GM12878 (cell line): ENCODE measurements around the gene METAP1D. TPM values are rescaled to one million over a fixed set of nuclear protein-coding genes. Genes with fewer than 3 reads are reported as not detected.

Experiments used
- ATAC-seq: fragments of 200-7000 bp; cut with Tn5 transposase; 3 replicates; pipeline ENCODE4 v1.9.1; 2020; ENCODE audit warnings: mild to moderate bottlenecking, moderate library complexity
- Bru-seq: library from RNA; stranded (reverse); fragments of 400-500 nt; gene quantifications from one replicate; lab custom pipeline; 2021; lab: Mats Ljungman, UMichigan
- BruChase-seq, 2 experiments: library from RNA; stranded (reverse); fragments of 400-500 nt; gene quantifications; one replicate each; lab custom pipeline; 2021; lab: Mats Ljungman, UMichigan
- BruUV-seq: library from RNA; stranded (reverse); fragments of 400-500 nt; replicated peaks from 2 replicates; lab custom pipeline; 2021; lab: Mats Ljungman, UMichigan
- CTCF ChIA-PET: fragments of 300-600 bp; sonication (Branson Sonifier 250); formaldehyde crosslinking; extraction: SDS; loops from one replicate; lab custom pipeline; 2021; ENCODE audit warnings: inconsistent platforms; lab: Yijun Ruan, JAX
- POLR2A ChIA-PET: fragments of 350-600 bp; formaldehyde crosslinking; extraction: SDS; loops from one replicate; lab custom pipeline; 2021; ENCODE audit warnings: inconsistent platforms; lab: Charles Lee
- RAD21 ChIA-PET: fragments of 300-600 bp; sonication (Branson Sonifier 250); formaldehyde crosslinking; loops from one replicate; lab custom pipeline; 2023; ENCODE audit warnings: antibody characterized with exemption; ENCODE audit not compliant: unreplicated experiment; lab: Charles Lee
- SMC1A ChIA-PET: fragments of 300-600 bp; sonication (Branson Sonifier 250); formaldehyde crosslinking; loops from one replicate; lab custom pipeline; 2023; ENCODE audit not compliant: unreplicated experiment, uncharacterized antibody; lab: Charles Lee
- DNase-seq: peaks from one replicate; pipeline ENCODE4 v3.0.0-alpha.2; 2011; ENCODE audit warnings: low read depth, low spot score
- FAIRE-seq: peaks from 3 replicates; lab custom pipeline; 2011; peaks lifted over from hg19 to GRCh38; lab: Jason Lieb, UNC
- H2AFZ ChIP-seq: 2 replicates; pipeline ENCODE4 v1.6.0; 2011; ENCODE audit warnings: low read depth, low read length, control low read depth; ENCODE audit not compliant: control insufficient read depth
- H3K27ac ChIP-seq: 2 replicates; pipeline ENCODE4 v1.5.1; 2011; ENCODE audit warnings: control low read depth; ENCODE audit not compliant: control insufficient read depth, insufficient read depth
- H3K27me3 ChIP-seq, 2 experiments: replicated peaks in 1 of 2; 2 replicates each; pipeline versions ENCODE4 v1.6.0 to v1.6.1; 2011; ENCODE audit warnings: low read length in 1 of 2; ENCODE audit not compliant: control insufficient read depth in 2 of 2, insufficient read depth in 2 of 2
- H3K36me3 ChIP-seq, 2 experiments: 2 replicates each; pipeline ENCODE4 v1.5.1; 2011; ENCODE audit warnings: low read length in 1 of 2; ENCODE audit not compliant: control insufficient read depth in 2 of 2, insufficient read depth in 2 of 2
- H3K4me1 ChIP-seq: 2 replicates; pipeline ENCODE4 v1.6.1; 2011; ENCODE audit warnings: mild to moderate bottlenecking, low read length, moderate library complexity, mixed read lengths; ENCODE audit not compliant: control insufficient read depth, insufficient read depth
- H3K4me2 ChIP-seq: 2 replicates; pipeline ENCODE4 v1.6.0; 2011; ENCODE audit warnings: control low read depth; ENCODE audit not compliant: control insufficient read depth, insufficient read depth
- H3K4me3 ChIP-seq: fragments of 200-600 bp; sonication (generic); 2 replicates; pipeline ENCODE4 v1.5.1; 2016
- H3K79me2 ChIP-seq: 2 replicates; pipeline ENCODE4 v1.6.0; 2011; ENCODE audit warnings: low read length; ENCODE audit not compliant: control insufficient read depth, insufficient read depth
- H3K9ac ChIP-seq: 2 replicates; pipeline ENCODE4 v1.8.0; 2011; ENCODE audit warnings: low read length, control low read depth, mixed read lengths; ENCODE audit not compliant: control insufficient read depth, insufficient read depth
- H3K9me3 ChIP-seq: replicated peaks from 3 replicates; pipeline ENCODE4 v1.5.1; 2011; ENCODE audit warnings: mild to moderate bottlenecking, low read length; ENCODE audit not compliant: control insufficient read depth, insufficient read depth
- H4K20me1 ChIP-seq: 2 replicates; pipeline ENCODE4 v1.6.0; 2011; ENCODE audit not compliant: control insufficient read depth, insufficient read depth
- ATF7 ChIP-seq: fragments of 450-650 bp; IDR thresholded peaks from 2 replicates; pipeline ENCODE4 v1.6.1; 2016; ENCODE audit warnings: low read depth, mild to moderate bottlenecking
- EZH2 ChIP-seq: IDR thresholded peaks from 2 replicates; pipeline ENCODE4 v1.6.1; 2012; ENCODE audit warnings: low read depth, mild to moderate bottlenecking, control low read depth, inconsistent platforms, low read length, borderline replicate concordance; ENCODE audit not compliant: control insufficient read depth
- LARP7 ChIP-seq: fragments of 450-650 bp; IDR thresholded peaks from 2 replicates; pipeline ENCODE4 v1.6.1; 2017; ENCODE audit warnings: mild to moderate bottlenecking
- NFXL1 ChIP-seq: fragments of 450-650 bp; IDR thresholded peaks from 2 replicates; pipeline ENCODE4 v1.6.1; 2017; ENCODE audit warnings: antibody characterized with exemption, mild to moderate bottlenecking, borderline replicate concordance
- RFX5 ChIP-seq: IDR thresholded peaks from 2 replicates; pipeline ENCODE4 v1.6.1; 2011; ENCODE audit warnings: low read depth, low read length, improper control_type of control experiment
- RUNX3 ChIP-seq: IDR thresholded peaks from 2 replicates; pipeline ENCODE4 v1.6.1; 2012; ENCODE audit warnings: low read length, inconsistent platforms
- TCF7 ChIP-seq: IDR thresholded peaks from 2 replicates; pipeline ENCODE4 v1.6.1; 2014; ENCODE audit warnings: antibody characterized with exemption, borderline replicate concordance
- ZNF274 ChIP-seq: IDR thresholded peaks from one replicate; pipeline ENCODE4 v1.8.0; 2011; ENCODE audit not compliant: insufficient read length, insufficient read depth
- WGBS: methylation state at CpG from one replicate; pipeline ENCODE4 v1.1.6; 2016; ENCODE audit warnings: low lambda C conversion rate; ENCODE audit not compliant: insufficient replicate concordance, insufficient coverage; ENCODE audit errors: missing lambda C conversion rate; 5-methylcytosine and 5-hydroxymethylcytosine counted together
- in situ Hi-C: fragments of 300-500 bp; cut with MboI; formaldehyde crosslinking; loops from 9 replicates; pipeline ENCODE4 v1.14.3; 2018; ENCODE audit warnings: mixed read lengths
- intact Hi-C: fragments of 100-400 bp; cut with micrococcal nuclease; formaldehyde crosslinking; loops from one replicate; pipeline ENCODE4 v1.14.2; 2022; ENCODE audit not compliant: unreplicated experiment
- long read RNA-seq, 2 experiments: library from polyadenylated mRNA; unstranded; transcript quantifications; one replicate each; pipeline ENCODE4 v2.0.0, GENCODE V29; 2019 to 2020
- polyA minus RNA-seq, 3 experiments: library from RNA; depleted of rRNA, polyadenylated mRNA; stranded (reverse); fragments of >200 nt; gene quantifications; 2 replicates each; pipeline ENCODE4 v1.2.3, GENCODE V29; 2011
- polyA plus RNA-seq, 11 experiments: library from polyadenylated mRNA; depleted of rRNA in 4 of 11; unstranded in 6 of 11; stranded (reverse) in 5 of 11; fragments of >200 nt; fragmentation: Nextera tagmentation in 4 of 11; fragmentation: Illumina TruSeq in 1 of 11; extraction: Ambion mirVana in 4 of 11; extraction: Trizol in 1 of 11; gene quantifications; 1 replicate in 1 of 11; 2 replicates in 10 of 11; pipeline versions ENCODE4 v1.2.1 to v1.2.3, GENCODE V29; 2011 to 2016; ENCODE audit warnings: inconsistent platforms in 2 of 11, missing spikeins in 2 of 11, low read depth in 1 of 11
- total RNA-seq, 4 experiments: library from RNA; depleted of rRNA in 3 of 4; stranded (reverse); fragments of >200 nt in 3 of 4; fragmentation: Illumina TruSeq in 1 of 4; extraction: Trizol in 1 of 4; gene quantifications; 2 replicates each; pipeline versions ENCODE4 v1.2.1 to v1.2.3, GENCODE V29; 2013 to 2021
- TF ChIP-seq, protein P1 (sequence below), 3 experiments: IDR thresholded peaks in 2 of 3; conservative IDR thresholded peaks in 1 of 3; 2 replicates each; pipeline ENCODE4 v1.5.1; 2011; ENCODE audit warnings: low read depth in 3 of 3, low read length in 3 of 3, mild to moderate bottlenecking in 3 of 3, control low read depth in 2 of 3, moderate library complexity in 2 of 3, inconsistent platforms in 1 of 3, mixed read lengths in 1 of 3; ENCODE audit not compliant: control insufficient read depth in 2 of 3, insufficient read depth in 1 of 3; ENCODE audit errors: extremely low read depth in 1 of 3
- TF ChIP-seq, protein P2 (sequence below): fragments of 450-650 bp; IDR thresholded peaks from 2 replicates; pipeline ENCODE4 v1.6.1; 2017; ENCODE audit warnings: mild to moderate bottlenecking, moderate library complexity

METAP1D gene
- 53.7 and 54.1 TPM in 2 replicates for total RNA-seq (2013; cell fraction: nucleolus; rRNA removed)
- total RNA-seq (2014; rRNA removed) = 5.6 and 7.2 TPM in 2 replicates
- 7.9 and 10.5 TPM in 2 replicates for total RNA-seq (2014; rRNA removed; fragmentation: Illumina TruSeq; extraction: Trizol)
- total RNA-seq (2021) = 4.5 and 6.3 TPM in 2 replicates
- 2.0 TPM for polyA plus RNA-seq (2011; ENCODE audit: low read depth)
- polyA plus RNA-seq (2011; rRNA removed) = 11.8 and 16.8 TPM in 2 replicates
- 4.5 and 5.0 TPM in 2 replicates for polyA plus RNA-seq (2011; cell fraction: cytosol; rRNA removed)
- polyA plus RNA-seq (2011; cell fraction: nucleus; rRNA removed) = 16.1 and 18.1 TPM in 2 replicates
- 3.8 and 3.9 TPM in 2 replicates for polyA plus RNA-seq (2012)
- 9.3 and 12.5 TPM in 2 replicates for polyA plus RNA-seq (2014; fragmentation: Illumina TruSeq; extraction: Trizol)
- polyA plus RNA-seq (2014; fragmentation: Nextera tagmentation; extraction: Ambion mirVana) = 1 to 10 TPM; 4.6 to 5.9 TPM
- polyA plus RNA-seq (2014; rRNA removed) = 7.7 TPM in 2 replicates
- polyA plus RNA-seq (2016; fragmentation: Nextera tagmentation; extraction: Ambion mirVana) = 10 to 100 TPM; 10.9 to 12.1 TPM
- 8.4 and 12.7 TPM in 2 replicates for polyA minus RNA-seq (2011; rRNA and poly(A)+ RNA removed)
- 2.7 and 5.3 TPM in 2 replicates for polyA minus RNA-seq (2011; cell fraction: cytosol; rRNA and poly(A)+ RNA removed)
- 12.6 and 18.1 TPM in 2 replicates for polyA minus RNA-seq (2011; cell fraction: nucleus; rRNA and poly(A)+ RNA removed)
- percentile 49 among the genes with signal in this experiment for Bru-seq, nascent RNA
- percentile 52 among the genes with signal in this experiment for BruChase-seq, experiment 1, labeled RNA remaining after a 6-hour chase
- percentile 51 among the genes with signal in this experiment for BruChase-seq, experiment 2, labeled RNA remaining after a 2-hour chase
- long read RNA-seq, experiment 1, partial matches to known transcripts = 0 of 2 reads
- long read RNA-seq, experiment 1, other reads (novel, unspliced or antisense) = 0 of 2 reads
- long read RNA-seq, experiment 2, transcript METAP1D-201 (10 exons, 3,419 nt) = major isoform, 15 of 36 reads
- long read RNA-seq, experiment 2, transcript METAP1D-206 (3 exons, 929 nt) = major isoform, 15 of 36 reads
- long read RNA-seq, experiment 2, partial matches to known transcripts = 1 of 36 reads
- long read RNA-seq, experiment 2, other reads (novel, unspliced or antisense) = 5 of 36 reads

DNA sequence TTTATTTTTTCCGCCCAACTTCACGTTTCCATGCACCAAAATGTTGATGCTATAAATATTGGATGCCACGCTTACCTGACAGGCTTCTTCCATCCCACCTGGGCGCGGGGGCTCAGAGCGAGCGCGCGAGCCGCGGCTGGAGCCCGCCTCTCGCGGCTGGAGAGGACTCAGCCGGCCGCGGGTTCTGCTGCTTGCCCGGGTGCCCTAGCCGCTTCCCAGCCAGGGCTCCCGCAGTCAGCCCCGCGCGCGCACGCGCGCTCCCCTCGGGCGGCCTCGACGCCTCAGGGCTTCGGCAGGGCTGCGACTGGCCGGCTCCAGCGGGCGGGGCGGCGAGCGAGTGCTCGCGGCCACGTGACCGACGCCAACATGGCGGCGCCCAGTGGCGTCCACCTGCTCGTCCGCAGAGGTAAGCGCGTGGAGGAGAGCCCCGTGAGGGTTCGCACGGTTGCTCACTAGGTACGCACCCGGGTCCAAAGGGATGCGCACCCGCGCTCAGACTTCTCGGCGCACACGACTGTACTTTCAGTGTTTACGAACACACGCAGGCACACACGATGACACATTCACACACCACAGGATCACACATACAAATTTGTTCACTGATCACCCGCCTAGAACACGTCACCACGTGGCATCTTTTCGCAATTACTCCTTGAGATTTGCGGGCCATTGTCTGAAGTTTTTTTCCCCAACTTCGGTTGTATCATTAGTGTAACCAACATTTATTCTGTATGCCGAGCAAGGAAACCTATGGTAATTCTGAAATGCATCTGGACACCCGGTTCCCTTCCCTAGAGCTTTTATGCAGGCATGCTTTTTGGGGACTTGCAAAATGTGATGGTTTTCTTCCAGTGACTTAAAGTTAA is at the start of gene METAP1D:
Gene METAP1D (plus strand): TSS at position 350 of the 866 bp plus-strand sequence. CDS start 17 bp downstream, at position 367.
- ATAC-seq (peak; percentile 99), DNase-seq (peak; percentile 70), FAIRE-seq (peak; percentile 61)
- ChIA-PET RAD21 (no interaction called here), CTCF (interaction anchor here (1.0 to 1.3 kb wide), 3 partner anchors 8 to 296 kb away, joined by 3 to 7 read pairs (median 5); partner anchors contain the start of gene DLX2), SMC1A (interaction anchor here (0.9 kb wide), 2 partner anchors 12 to 103 kb away, joined by 3 read pairs; partner anchors contain the start of gene DLX2), POLR2A (interaction anchor here (0.7 kb wide), 1 partner anchor 10 kb away, joined by 3 read pairs; no protein-coding TSS in a partner anchor)
- in situ Hi-C loops (no loop called here), intact Hi-C loops (loop anchor here (5.0 kb wide), 2 partner anchors 87 to 102 kb away; partner anchors contain the start of genes DLX1 and DLX2)
- Histone ChIP-seq H4K20me1 (no peaks in the 10 kb centered on the region), H2AFZ (peak within 1 kb of the TSS; percentile 99), H3K9me3 (no peaks in the 10 kb centered on the region), H3K9ac (peak within 1 kb of the TSS; percentile 90), H3K4me2 (peak within 1 kb of the TSS; percentile 73), H3K36me3 (no peaks in the 10 kb centered on the region), H3K4me1 (peaks cover 6% of the 10 kb centered on the region), H3K79me2 (no peaks in the 10 kb centered on the region), H3K27ac (peak within 1 kb of the TSS; percentile 78), H3K27me3 (no peaks in the 10 kb centered on the region), H3K4me3 (peak within 1 kb of the TSS; percentile 90)
- under 1% methylated on average over 72 of the region's 73 CpGs for WGBS
- TSS peak; percentile 85 for BruUV-seq
- TF ChIP-seq NFXL1 (0 out of 2 replicates have a peak, but pooled peaks have one; percentile 22), RFX5 (no peak), RUNX3 (peak; percentile 15; the same call in 1 of the 2 replicates), LARP7 (peak; percentile 96), ZNF274 (no peak), TCF7 (no peak), ATF7 (peak; percentile 46; the same call in 1 of the 2 replicates), EZH2 (no peak)
- TF ChIP-seq, protein P1, sequence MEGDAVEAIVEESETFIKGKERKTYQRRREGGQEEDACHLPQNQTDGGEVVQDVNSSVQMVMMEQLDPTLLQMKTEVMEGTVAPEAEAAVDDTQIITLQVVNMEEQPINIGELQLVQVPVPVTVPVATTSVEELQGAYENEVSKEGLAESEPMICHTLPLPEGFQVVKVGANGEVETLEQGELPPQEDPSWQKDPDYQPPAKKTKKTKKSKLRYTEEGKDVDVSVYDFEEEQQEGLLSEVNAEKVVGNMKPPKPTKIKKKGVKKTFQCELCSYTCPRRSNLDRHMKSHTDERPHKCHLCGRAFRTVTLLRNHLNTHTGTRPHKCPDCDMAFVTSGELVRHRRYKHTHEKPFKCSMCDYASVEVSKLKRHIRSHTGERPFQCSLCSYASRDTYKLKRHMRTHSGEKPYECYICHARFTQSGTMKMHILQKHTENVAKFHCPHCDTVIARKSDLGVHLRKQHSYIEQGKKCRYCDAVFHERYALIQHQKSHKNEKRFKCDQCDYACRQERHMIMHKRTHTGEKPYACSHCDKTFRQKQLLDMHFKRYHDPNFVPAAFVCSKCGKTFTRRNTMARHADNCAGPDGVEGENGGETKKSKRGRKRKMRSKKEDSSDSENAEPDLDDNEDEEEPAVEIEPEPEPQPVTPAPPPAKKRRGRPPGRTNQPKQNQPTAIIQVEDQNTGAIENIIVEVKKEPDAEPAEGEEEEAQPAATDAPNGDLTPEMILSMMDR (IDR thresholded peaks at IDR 0.05 in 2 of 3, conservative IDR thresholded peaks at IDR 0.05 in 1 of 3; ENCODE audit: control insufficient read depth in 2 of 3, extremely low read depth in 1 of 3, insufficient read depth in 1 of 3, low read depth in 3 of 3, low read length in 3 of 3) = no peak
- TF ChIP-seq, protein P2, sequence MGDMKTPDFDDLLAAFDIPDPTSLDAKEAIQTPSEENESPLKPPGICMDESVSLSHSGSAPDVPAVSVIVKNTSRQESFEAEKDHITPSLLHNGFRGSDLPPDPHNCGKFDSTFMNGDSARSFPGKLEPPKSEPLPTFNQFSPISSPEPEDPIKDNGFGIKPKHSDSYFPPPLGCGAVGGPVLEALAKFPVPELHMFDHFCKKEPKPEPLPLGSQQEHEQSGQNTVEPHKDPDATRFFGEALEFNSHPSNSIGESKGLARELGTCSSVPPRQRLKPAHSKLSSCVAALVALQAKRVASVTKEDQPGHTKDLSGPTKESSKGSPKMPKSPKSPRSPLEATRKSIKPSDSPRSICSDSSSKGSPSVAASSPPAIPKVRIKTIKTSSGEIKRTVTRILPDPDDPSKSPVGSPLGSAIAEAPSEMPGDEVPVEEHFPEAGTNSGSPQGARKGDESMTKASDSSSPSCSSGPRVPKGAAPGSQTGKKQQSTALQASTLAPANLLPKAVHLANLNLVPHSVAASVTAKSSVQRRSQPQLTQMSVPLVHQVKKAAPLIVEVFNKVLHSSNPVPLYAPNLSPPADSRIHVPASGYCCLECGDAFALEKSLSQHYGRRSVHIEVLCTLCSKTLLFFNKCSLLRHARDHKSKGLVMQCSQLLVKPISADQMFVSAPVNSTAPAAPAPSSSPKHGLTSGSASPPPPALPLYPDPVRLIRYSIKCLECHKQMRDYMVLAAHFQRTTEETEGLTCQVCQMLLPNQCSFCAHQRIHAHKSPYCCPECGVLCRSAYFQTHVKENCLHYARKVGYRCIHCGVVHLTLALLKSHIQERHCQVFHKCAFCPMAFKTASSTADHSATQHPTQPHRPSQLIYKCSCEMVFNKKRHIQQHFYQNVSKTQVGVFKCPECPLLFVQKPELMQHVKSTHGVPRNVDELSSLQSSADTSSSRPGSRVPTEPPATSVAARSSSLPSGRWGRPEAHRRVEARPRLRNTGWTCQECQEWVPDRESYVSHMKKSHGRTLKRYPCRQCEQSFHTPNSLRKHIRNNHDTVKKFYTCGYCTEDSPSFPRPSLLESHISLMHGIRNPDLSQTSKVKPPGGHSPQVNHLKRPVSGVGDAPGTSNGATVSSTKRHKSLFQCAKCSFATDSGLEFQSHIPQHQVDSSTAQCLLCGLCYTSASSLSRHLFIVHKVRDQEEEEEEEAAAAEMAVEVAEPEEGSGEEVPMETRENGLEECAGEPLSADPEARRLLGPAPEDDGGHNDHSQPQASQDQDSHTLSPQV = 0 out of 2 replicates have a peak, but pooled peaks have one; percentile 28
